Sigmoid colon (tissue), 4 donors: Measurements from ENCODE around the gene NID1.

ENCODE experiments used
- CTCF ChIP-seq, 4 experiments: fragments of 450-650 bp in 3 of 4; fragments of 200-600 bp in 1 of 4; IDR thresholded peaks; one replicate each; pipeline ENCODE4 v1.5.1; 2016 to 2019; ENCODE audit warnings: antibody characterized with exemption in 4 of 4, mild to moderate bottlenecking in 3 of 4, moderate library complexity in 2 of 4
- EP300 ChIP-seq, 4 donors: sonication (generic); formaldehyde crosslinking; IDR thresholded peaks; one replicate each; pipeline ENCODE4 v1.6.1; 2017; ENCODE audit warnings: antibody characterized with exemption in 4 of 4
- POLR2A ChIP-seq, 2 donors: fragments of 450-650 bp; IDR thresholded peaks; one replicate each; pipeline ENCODE4 v1.6.1; 2016; ENCODE audit warnings: antibody characterized with exemption in 2 of 2, mild to moderate bottlenecking in 2 of 2, moderate library complexity in 2 of 2
- POLR2AphosphoS5 ChIP-seq, 4 donors: sonication (generic); formaldehyde crosslinking; IDR thresholded peaks; one replicate each; pipeline ENCODE4 v1.6.1; 2017; ENCODE audit warnings: antibody characterized with exemption in 4 of 4

- no peak for TF ChIP-seq CTCF (IDR thresholded peaks at IDR 0.05)
- no peak for TF ChIP-seq POLR2AphosphoS5 (IDR thresholded peaks at IDR 0.05)
- no peak for TF ChIP-seq POLR2A (IDR thresholded peaks at IDR 0.05)
- no peak for TF ChIP-seq EP300 (IDR thresholded peaks at IDR 0.05)
These were observed 78.0 kb downstream of the NID1 start for GRCh38 chr1:235986869-235987268.
